Activated naive CD4-positive, alpha-beta T cell treated with anti-CD3 and anti-CD28 coated beads for 36 hours (primary cell): Measurements from ENCODE around the gene C19orf33. TPM values are rescaled to one million over a fixed set of nuclear protein-coding genes. Genes with fewer than 3 reads are reported as not detected.

Experiments used
- CTCF ChIA-PET: fragments of 350-600 bp; sonication (Branson Sonifier 250); formaldehyde crosslinking; loops from one replicate; lab custom pipeline; 2021; ENCODE audit warnings: antibody characterized with exemption; lab: Charles Lee
- DNase-seq: peaks from one replicate; pipeline ENCODE4 v3.0.0-alpha.2; 2020
- H3K27ac Mint-ChIP-seq: one replicate; pipeline ENCODE4 v1.8.0; 2021; ENCODE audit warnings: mild to moderate bottlenecking, mixed read lengths
- H3K27me3 Mint-ChIP-seq: one replicate; pipeline ENCODE4 v1.8.0; 2021; ENCODE audit warnings: low read depth, mixed read lengths
- H3K36me3 Mint-ChIP-seq: one replicate; pipeline ENCODE4 v1.8.0; 2021; ENCODE audit warnings: low read depth, mixed read lengths
- H3K4me1 Mint-ChIP-seq: one replicate; pipeline ENCODE4 v1.8.0; 2021; ENCODE audit warnings: low read depth, mixed read lengths
- H3K4me3 Mint-ChIP-seq: one replicate; pipeline ENCODE4 v1.8.0; 2021; ENCODE audit warnings: mild to moderate bottlenecking, moderate library complexity, mixed read lengths
- H3K9me3 Mint-ChIP-seq: one replicate; pipeline ENCODE4 v1.8.0; 2021; ENCODE audit warnings: mixed read lengths
- intact Hi-C: fragments of 100-400 bp; cut with micrococcal nuclease; formaldehyde crosslinking; loops from one replicate; pipeline ENCODE4 v1.15.1; 2023
- total RNA-seq, 2 experiments: library from RNA; stranded (reverse); gene quantifications; one replicate each; pipeline ENCODE4 v1.2.3, GENCODE V29; 2021

The C19orf33 gene
- total RNA-seq, 2 experiments from 2014 or later, result not detected

DNA sequence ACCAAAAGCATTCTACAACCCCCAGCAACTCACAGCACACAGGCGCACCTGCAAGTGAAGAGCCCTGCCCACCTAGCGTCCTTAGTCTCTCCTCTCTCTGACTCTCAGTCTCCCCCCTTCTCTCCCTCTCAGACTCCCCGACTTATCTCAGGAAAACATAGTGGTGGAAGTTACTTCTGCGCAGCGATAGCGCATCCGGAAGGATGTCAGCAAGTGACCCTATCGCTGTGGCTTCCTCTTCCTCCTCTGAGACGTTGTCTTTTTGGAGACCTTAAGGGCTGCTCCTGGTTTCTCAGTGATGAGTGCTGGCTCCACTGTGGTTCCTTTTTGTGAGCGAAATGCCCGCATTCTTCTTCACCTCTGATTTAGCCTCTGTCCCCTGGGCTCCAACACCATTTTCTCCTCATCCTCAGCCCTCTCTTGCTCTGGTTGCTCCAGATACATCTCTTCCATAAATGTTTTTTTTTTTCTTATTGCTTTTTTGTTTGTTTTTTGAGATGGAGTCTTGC, 13.1 kb downstream of the C19orf33 start:
- Mint-ChIP-seq H3K27ac (peak overlapping the region; percentile 92), H3K36me3 (no peaks in the 10 kb centered on the region), H3K9me3 (no peaks in the 10 kb centered on the region), H3K4me3 (peak overlapping the region; percentile 89), H3K27me3 (no peaks in the 10 kb centered on the region), H3K4me1 (peaks cover 57% of the 10 kb centered on the region)
- intact Hi-C loops, result loop anchor here (5.0 to 10.0 kb wide), 6 partner anchors 75 to 1002 kb away; partner anchors contain the start of genes ECH1, EIF3K, MAP4K1 and SIPA1L3
- CTCF ChIA-PET, result no interaction called here
- DNase-seq, result peak; percentile 54

GRCh38 chr19:38318660-38319059, 14.6 kb downstream of the C19orf33 start:
- Mint-ChIP-seq H3K4me3 (peak overlapping the region; percentile 81), H3K36me3 (no peaks in the 10 kb centered on the region), H3K9me3 (no peaks in the 10 kb centered on the region), H3K27ac (peak overlapping the region; percentile 36), H3K4me1 (peaks cover 49% of the 10 kb centered on the region), H3K27me3 (no peaks in the 10 kb centered on the region)
- DNase-seq, result no peak
- CTCF ChIA-PET, result interaction anchor here (0.5 to 1.6 kb wide), 6 partner anchors 74 to 416 kb away, joined by 3 to 5 read pairs (median 3); partner anchors contain the start of gene FAM98C
- intact Hi-C loops, result loop anchor here (5.0 to 10.0 kb wide), 6 partner anchors 76 to 1004 kb away; partner anchors contain the start of genes ECH1, EIF3K, MAP4K1 and SIPA1L3

- H3K9me3 Mint-ChIP-seq, result no peaks in the 10 kb centered on the region
- intact Hi-C loops, result loop anchor here (5.0 to 10.0 kb wide), 6 partner anchors 77 to 1005 kb away; partner anchors contain the start of genes ECH1, EIF3K, MAP4K1 and SIPA1L3
- H3K27me3 Mint-ChIP-seq, result no peaks in the 10 kb centered on the region
- DNase-seq, result peak; percentile 55
- CTCF ChIA-PET, result interaction anchor here (1.0 to 1.6 kb wide), 3 partner anchors 75 to 417 kb away, joined by 3 to 5 read pairs (median 3); partner anchors contain the start of gene FAM98C
- peaks cover 46% of the 10 kb centered on the region for H3K4me1 Mint-ChIP-seq
- peak within 1 kb of the TSS; percentile 36 for H3K27ac Mint-ChIP-seq
- H3K4me3 Mint-ChIP-seq, result peak within 1 kb of the TSS; percentile 81
- peaks cover 3% of the 10 kb centered on the region for H3K36me3 Mint-ChIP-seq
Measured at GRCh38 chr19:38319421-38320258, 15.6 kb downstream of the C19orf33 start, which contains the start of gene KCNK6. TSS of gene KCNK6 (plus strand) at chr19:38319845. CDS start at chr19:38319951, 106 bp downstream.

- DNase-seq, result no peak
- no peak overlapping the region for H3K27ac Mint-ChIP-seq
- H3K9me3 Mint-ChIP-seq, result no peaks in the 10 kb centered on the region
- peak overlapping the region; percentile 81 for H3K4me3 Mint-ChIP-seq
- CTCF ChIA-PET, result interaction anchor here (0.7 kb wide), 3 partner anchors 11 to 82 kb away, joined by 3 to 4 read pairs (median 3); no protein-coding TSS in a partner anchor
- peaks cover 7% of the 10 kb centered on the region for H3K36me3 Mint-ChIP-seq
- no peaks in the 10 kb centered on the region for H3K27me3 Mint-ChIP-seq
- intact Hi-C loops, result no loop called here
- peaks cover 41% of the 10 kb centered on the region for H3K4me1 Mint-ChIP-seq
Measured at GRCh38 chr19:38320969-38321339, 16.9 kb downstream of the C19orf33 start.

- H3K9me3 Mint-ChIP-seq, result no peaks in the 10 kb centered on the region
- CTCF ChIA-PET, result no interaction called here
- H3K4me1 Mint-ChIP-seq, result peaks cover 37% of the 10 kb centered on the region
- DNase-seq, result no peak
- H3K27ac Mint-ChIP-seq, result no peak overlapping the region
- H3K27me3 Mint-ChIP-seq, result no peaks in the 10 kb centered on the region
- intact Hi-C loops, result no loop called here
- H3K36me3 Mint-ChIP-seq, result peaks cover 7% of the 10 kb centered on the region
- H3K4me3 Mint-ChIP-seq, result no peak overlapping the region
Measured at GRCh38 chr19:38321646-38322196, 17.7 kb downstream of the C19orf33 start.

DNA sequence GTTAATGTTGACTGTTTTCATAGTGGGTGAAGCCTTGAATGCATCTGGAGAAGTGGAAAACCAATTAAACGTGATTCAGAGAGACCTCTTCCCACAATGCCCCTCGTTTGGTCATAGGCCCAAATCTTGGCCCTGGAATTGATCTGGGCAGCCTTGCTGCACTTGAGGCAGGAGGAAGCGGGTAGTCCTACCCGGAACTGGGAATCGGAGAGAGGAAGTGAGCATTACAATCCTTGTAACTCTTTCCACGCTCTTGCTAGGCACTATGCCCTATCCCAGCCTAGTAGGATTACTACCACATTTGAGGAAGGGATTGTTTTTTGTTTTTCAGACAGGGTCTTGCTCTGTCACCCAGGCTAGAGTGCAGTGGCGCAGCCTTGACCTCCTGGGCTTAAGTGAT, 19.2 kb downstream of the C19orf33 start:
- Mint-ChIP-seq H3K9me3 (no peaks in the 10 kb centered on the region), H3K4me1 (peaks cover 26% of the 10 kb centered on the region), H3K27me3 (no peaks in the 10 kb centered on the region), H3K4me3 (no peak overlapping the region), H3K36me3 (peaks cover 12% of the 10 kb centered on the region), H3K27ac (no peak overlapping the region)
- intact Hi-C loops, result no loop called here
- no peak for DNase-seq
- CTCF ChIA-PET, result no interaction called here

- Mint-ChIP-seq H3K27me3 (no peaks in the 10 kb centered on the region), H3K4me3 (no peak overlapping the region), H3K36me3 (peaks cover 13% of the 10 kb centered on the region), H3K9me3 (no peaks in the 10 kb centered on the region), H3K4me1 (peaks cover 14% of the 10 kb centered on the region), H3K27ac (no peak overlapping the region)
- DNase-seq, result no peak
- CTCF ChIA-PET, result no interaction called here
- intact Hi-C loops, result no loop called here
Measured at GRCh38 chr19:38324431-38324830, 20.4 kb downstream of the C19orf33 start.

GRCh38 chr19:38326591-38326990, 22.5 kb downstream of the C19orf33 start:
- peaks cover 15% of the 10 kb centered on the region for H3K36me3 Mint-ChIP-seq
- H3K27me3 Mint-ChIP-seq, result no peaks in the 10 kb centered on the region

GRCh38 chr19:38329651-38330050, 25.6 kb downstream of the C19orf33 start:
- Mint-ChIP-seq H3K27ac (no peak overlapping the region), H3K36me3 (peaks cover 12% of the 10 kb centered on the region), H3K9me3 (no peaks in the 10 kb centered on the region), H3K27me3 (no peaks in the 10 kb centered on the region), H3K4me1 (no peaks in the 10 kb centered on the region), H3K4me3 (no peak overlapping the region)
- CTCF ChIA-PET, result interaction anchor here (0.6 kb wide), 2 partner anchors 21 to 46 kb away, joined by 3 read pairs; no protein-coding TSS in a partner anchor
- intact Hi-C loops, result no loop called here
- no peak for DNase-seq

More at GRCh38 chr19:38326591-38326990, 22.5 kb downstream of the C19orf33 start:
- Mint-ChIP-seq H3K9me3 (no peaks in the 10 kb centered on the region), H3K27ac (no peak overlapping the region), H3K4me1 (peaks cover 1% of the 10 kb centered on the region), H3K4me3 (no peak overlapping the region)
- CTCF ChIA-PET, result no interaction called here
- DNase-seq, result no peak
- intact Hi-C loops, result no loop called here

- CTCF ChIA-PET, result interaction anchor here (2.0 kb wide), 1 partner anchor 88 kb away, joined by 7 read pairs; no protein-coding TSS in a partner anchor
Measured at GRCh38 chr19:38331728-38332127, 27.7 kb downstream of the C19orf33 start.

GRCh38 chr19:38333245-38333644, 29.2 kb downstream of the C19orf33 start:
- H3K9me3 Mint-ChIP-seq, result no peaks in the 10 kb centered on the region
- H3K27me3 Mint-ChIP-seq, result no peaks in the 10 kb centered on the region
- H3K27ac Mint-ChIP-seq, result no peak overlapping the region
- peaks cover 7% of the 10 kb centered on the region for H3K4me1 Mint-ChIP-seq
- DNase-seq, result no peak
- H3K4me3 Mint-ChIP-seq, result no peak overlapping the region
- peaks cover 3% of the 10 kb centered on the region for H3K36me3 Mint-ChIP-seq
- intact Hi-C loops, result no loop called here
- CTCF ChIA-PET, result interaction anchor here (0.7 to 2.0 kb wide), 3 partner anchors 191 to 430 kb away, joined by 3 to 20 read pairs (median 4); no protein-coding TSS in a partner anchor

More at GRCh38 chr19:38331728-38332127, 27.7 kb downstream of the C19orf33 start:
- Mint-ChIP-seq H3K27ac (no peak overlapping the region), H3K4me1 (no peaks in the 10 kb centered on the region), H3K36me3 (peaks cover 8% of the 10 kb centered on the region), H3K9me3 (no peaks in the 10 kb centered on the region), H3K27me3 (no peaks in the 10 kb centered on the region), H3K4me3 (no peak overlapping the region)
- DNase-seq, result no peak
- intact Hi-C loops, result no loop called here
